ENCODE measurements around the gene VAPA.

VAPA gene

DNA sequence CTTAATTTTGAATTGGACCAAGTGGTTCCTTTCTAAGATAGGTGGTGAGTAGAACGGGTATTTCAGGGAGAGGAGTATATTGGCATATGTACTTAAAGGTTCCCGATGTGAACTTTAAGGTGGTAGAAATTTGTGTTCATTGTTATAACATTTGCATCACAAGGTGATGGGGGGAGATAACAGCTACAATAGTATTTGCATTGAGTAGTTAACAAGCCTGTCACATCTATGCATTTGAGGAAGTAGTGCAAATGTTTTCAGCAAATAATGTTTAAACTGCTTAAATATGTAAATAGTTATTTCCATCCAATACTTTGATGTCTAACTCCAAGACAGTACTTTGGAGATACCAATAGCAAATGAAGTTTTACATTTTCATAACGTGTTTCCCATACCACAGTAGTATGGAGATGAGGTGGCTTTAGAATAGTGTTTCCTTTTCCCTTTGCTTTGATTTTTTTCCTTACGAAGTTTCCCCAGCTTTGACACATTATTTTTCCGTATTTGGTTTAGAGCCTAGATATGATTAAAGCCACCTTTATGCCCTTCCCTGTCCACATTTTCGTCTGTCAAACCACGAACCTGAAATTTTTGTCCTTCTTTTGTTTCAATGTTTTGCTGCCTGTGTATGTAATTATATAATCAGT lies 46.6 kb downstream of the VAPA start:
- ATAC-seq: no peak
- Mint-ChIP-seq H3K27ac (no peak overlapping the region), H3K36me3 (no peaks in the 10 kb centered on the region), H3K9me3 (no peaks in the 10 kb centered on the region), H3K4me1 (peaks cover 23% of the 10 kb centered on the region), H3K4me3 (no peak overlapping the region), H3K27me3 (no peaks in the 10 kb centered on the region)

DNA sequence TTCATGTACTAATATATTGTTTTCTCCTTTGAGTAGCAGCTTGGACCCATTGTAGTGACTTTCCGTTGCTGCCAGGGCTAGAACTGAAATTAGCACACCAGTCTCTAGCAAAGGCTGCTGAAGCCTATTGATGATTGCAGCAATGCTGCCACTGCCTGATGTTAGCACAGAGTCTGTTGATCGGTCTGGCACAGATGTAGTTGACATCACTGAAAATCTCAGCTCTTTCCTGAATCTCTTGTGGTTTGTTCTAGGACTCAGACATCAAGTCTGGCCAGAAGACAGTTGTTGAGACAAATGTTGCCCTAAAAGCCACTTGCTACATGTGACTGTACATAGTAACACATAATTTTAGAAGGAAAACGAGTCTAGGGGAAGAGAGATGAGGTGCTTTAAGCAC lies 47.2 kb downstream of the VAPA start:
- no peak overlapping the region for H3K27ac Mint-ChIP-seq
- H3K36me3 Mint-ChIP-seq: no peaks in the 10 kb centered on the region
- no peak overlapping the region for H3K4me3 Mint-ChIP-seq
- no peaks in the 10 kb centered on the region for H3K27me3 Mint-ChIP-seq
- peak; percentile 31 for ATAC-seq
- no peaks in the 10 kb centered on the region for H3K9me3 Mint-ChIP-seq
- peaks cover 28% of the 10 kb centered on the region for H3K4me1 Mint-ChIP-seq

DNA sequence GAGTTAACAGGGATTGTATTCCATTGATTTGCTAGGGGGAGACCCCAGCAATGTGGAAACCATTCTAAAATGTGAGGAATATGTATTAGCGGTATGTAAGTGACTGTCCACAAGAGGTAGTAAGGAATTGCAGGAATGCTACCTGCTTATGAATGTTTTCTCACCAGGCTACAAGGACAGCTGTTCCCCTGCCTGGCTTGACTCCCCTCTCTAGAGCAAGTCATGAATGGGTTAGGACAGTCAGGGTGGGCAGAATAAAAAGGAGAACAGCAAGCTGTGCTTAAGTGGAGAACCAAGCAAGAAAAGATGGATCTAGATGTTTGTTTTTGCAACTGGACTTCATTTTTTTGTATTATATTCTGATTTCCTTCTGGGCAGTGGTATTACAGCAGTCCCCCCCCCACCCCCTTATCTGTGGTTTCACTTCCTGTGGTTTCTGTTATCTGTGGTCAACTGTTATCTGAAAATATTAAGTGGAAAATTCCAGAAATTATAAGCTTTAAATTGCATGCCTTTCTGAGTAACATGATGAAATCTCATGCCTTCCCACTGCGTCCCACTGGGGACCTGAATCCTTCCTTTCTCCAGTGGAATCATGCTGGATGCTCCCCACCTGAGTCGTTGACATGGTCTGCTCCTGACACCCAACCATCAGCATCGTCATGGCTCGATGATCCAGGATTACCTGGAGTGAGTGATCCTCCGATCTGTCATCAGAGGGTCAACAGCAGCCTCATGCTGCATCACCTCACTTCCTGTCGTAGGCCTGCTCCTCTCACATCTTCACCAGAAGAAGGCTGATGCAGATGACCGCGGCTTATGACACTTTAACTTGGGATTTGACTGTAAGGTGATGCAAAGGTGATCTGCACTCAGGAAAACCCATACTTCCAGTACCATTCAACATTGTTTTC lies 52.2 kb downstream of the VAPA start:
- ATAC-seq: no peak
- Mint-ChIP-seq H3K27me3 (peaks cover 35% of the 10 kb centered on the region), H3K4me3 (no peak overlapping the region), H3K36me3 (no peaks in the 10 kb centered on the region), H3K9me3 (no peaks in the 10 kb centered on the region), H3K27ac (no peak overlapping the region), H3K4me1 (peaks cover 36% of the 10 kb centered on the region)

DNA sequence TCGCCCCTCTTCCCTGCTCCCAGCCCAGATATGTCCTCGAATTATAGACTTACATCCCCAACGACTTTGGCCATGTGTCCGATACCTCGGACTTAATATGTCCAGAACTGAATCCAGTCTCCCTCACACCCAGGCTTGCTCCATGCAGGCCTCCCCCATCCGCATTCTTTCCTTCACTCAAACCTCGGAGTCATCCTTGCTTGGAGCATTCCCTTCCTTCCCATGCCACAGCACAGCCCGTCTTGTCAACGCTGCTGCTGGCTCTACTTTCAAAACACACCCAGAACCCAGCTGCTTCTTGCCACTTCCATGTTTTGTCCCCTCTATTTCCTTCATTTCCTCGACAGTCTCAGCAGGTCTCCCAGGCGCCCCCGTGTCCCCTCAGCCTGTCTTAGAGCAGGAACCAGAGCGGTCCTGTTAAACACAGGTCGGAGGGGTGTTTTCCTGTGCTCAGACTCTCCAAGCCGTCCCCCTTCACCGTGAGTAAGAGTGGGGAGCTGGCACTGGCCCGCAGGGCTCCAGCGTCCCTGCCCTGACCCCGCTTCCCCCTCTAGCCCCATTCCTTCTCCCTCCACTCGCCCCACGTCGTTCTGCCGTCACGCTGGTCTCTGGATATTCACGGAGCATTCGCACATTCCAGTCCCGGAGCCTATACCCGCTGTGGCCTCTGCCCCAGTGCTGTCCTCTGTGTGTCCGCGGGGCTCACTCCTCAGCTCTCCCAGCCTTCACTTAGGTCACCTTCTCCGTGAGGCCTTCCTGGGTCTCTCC lies 54.4 kb downstream of the VAPA start:
- H3K36me3 Mint-ChIP-seq: no peaks in the 10 kb centered on the region
- H3K27ac Mint-ChIP-seq: no peak overlapping the region
- no peak overlapping the region for H3K4me3 Mint-ChIP-seq
- H3K4me1 Mint-ChIP-seq: peaks cover 33% of the 10 kb centered on the region
- no peak for ATAC-seq
- H3K9me3 Mint-ChIP-seq: no peaks in the 10 kb centered on the region
- H3K27me3 Mint-ChIP-seq: peaks cover 35% of the 10 kb centered on the region

DNA sequence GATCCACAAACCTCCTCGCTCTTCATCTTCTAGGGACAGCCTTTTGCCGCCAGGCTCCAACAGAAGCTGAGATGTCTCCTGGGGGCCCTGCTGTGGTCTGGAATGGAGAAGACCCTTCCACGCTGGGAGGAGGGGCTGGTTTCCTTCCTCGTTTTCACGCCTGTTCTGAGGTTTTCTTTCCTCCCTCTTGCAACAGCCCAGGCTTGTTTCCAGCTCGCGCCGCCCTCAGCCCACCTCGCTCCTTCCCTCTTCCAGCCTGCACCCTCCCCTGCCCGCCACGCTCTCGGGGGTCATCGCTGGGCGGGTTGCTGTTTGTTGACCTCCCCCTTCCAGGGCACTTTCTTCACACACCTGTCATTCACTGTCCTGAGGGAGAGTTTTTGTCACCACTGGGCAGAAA lies 55.4 kb downstream of the VAPA start:
- Mint-ChIP-seq H3K27ac (no peak overlapping the region), H3K4me1 (peaks cover 33% of the 10 kb centered on the region), H3K4me3 (no peak overlapping the region), H3K36me3 (no peaks in the 10 kb centered on the region), H3K9me3 (no peaks in the 10 kb centered on the region), H3K27me3 (peaks cover 35% of the 10 kb centered on the region)
- ATAC-seq: no peak

DNA sequence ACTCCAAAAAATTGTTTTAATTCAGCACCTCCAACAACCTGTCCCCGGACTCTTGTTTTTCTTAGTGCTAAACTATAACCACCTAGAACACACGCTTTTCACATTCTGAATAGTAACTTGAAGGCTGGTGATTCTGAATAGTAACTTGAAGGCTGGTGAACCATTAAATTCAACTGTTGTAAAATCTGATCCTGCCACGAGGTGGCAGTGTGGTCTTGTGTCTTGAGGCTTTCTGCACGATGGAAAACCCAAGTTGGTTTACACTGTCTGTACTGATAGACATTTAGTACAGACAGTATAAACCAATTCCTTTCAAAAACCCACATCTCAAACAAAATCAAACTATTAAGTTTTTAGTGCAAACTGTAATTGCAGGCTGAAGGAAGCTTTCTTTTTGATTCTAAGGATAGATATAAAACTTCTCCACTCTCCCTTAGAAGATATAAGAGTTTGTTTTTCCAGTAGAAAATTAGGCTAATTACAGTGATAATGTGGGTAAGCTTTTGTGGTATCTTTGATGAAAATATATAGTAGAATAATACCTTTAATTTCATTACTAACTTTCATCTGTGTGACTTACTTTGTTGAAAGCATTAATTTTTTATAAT lies 57.6 kb downstream of the VAPA start:
- ATAC-seq: peak; percentile 55
- H3K9me3 Mint-ChIP-seq: peaks cover 6% of the 10 kb centered on the region
- H3K27ac Mint-ChIP-seq: no peak overlapping the region
- no peak overlapping the region for H3K4me3 Mint-ChIP-seq
- H3K36me3 Mint-ChIP-seq: peaks cover 6% of the 10 kb centered on the region
- H3K4me1 Mint-ChIP-seq: peaks cover 24% of the 10 kb centered on the region
- H3K27me3 Mint-ChIP-seq: peaks cover 35% of the 10 kb centered on the region

DNA sequence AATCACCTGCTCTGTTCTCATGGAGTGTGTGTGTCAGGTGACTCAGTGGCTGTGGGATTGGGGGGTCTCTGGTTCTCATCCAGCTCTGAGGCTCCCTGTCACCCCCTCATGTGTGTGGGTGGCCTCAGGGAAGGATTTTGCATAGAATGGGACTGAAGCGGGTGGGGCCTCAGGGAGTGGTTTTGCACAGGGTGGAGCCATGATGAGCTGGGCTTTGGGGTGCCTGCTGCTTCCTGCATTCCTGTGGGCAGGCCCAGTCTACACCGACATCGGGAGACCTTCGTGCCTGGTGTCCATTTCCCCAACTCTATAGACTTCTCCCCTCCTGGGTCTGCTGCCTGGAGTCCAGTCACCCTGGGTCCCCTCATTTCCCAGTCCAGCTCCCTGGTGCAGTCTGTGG lies 59.7 kb downstream of the VAPA start:
- Mint-ChIP-seq H3K27ac (no peak overlapping the region), H3K9me3 (peaks cover 8% of the 10 kb centered on the region), H3K36me3 (peaks cover 6% of the 10 kb centered on the region), H3K4me3 (no peak overlapping the region), H3K4me1 (peaks cover 14% of the 10 kb centered on the region), H3K27me3 (peaks cover 22% of the 10 kb centered on the region)
- ATAC-seq: no peak

DNA sequence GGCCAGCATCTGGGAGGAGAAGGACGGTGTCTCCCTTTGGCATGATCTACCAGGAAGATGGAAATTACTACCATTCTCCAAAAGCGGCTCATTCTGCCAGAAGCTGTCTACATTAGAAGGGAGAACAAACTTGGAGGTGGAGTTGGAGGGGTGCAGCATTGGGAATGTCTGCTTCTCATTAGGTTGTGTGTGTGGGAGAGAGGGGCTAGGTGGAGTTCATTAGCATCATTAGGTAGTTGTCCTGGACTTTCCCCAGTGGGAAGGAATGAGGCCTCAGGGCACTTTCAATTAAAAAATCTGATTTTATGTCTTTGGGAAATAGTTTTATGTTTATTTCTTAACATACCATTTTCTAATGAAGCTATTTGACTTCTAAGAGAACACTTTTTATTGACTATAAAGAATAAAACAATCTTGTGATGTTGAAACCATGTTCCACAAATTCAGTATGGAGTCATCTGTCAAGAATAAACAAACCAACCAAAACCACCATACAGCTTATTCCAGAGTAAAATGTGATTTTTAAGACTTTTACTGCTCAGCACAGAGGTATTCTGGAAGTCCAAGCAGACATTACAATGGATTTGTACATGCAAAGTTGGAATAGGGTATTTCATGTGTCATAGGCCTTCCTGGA lies 60.6 kb downstream of the VAPA start:
- peaks cover 6% of the 10 kb centered on the region for H3K36me3 Mint-ChIP-seq
- H3K27ac Mint-ChIP-seq: no peak overlapping the region
- H3K4me3 Mint-ChIP-seq: no peak overlapping the region
- peaks cover 8% of the 10 kb centered on the region for H3K9me3 Mint-ChIP-seq
- peaks cover 5% of the 10 kb centered on the region for H3K4me1 Mint-ChIP-seq
- H3K27me3 Mint-ChIP-seq: peaks cover 13% of the 10 kb centered on the region
- ATAC-seq: no peak

DNA sequence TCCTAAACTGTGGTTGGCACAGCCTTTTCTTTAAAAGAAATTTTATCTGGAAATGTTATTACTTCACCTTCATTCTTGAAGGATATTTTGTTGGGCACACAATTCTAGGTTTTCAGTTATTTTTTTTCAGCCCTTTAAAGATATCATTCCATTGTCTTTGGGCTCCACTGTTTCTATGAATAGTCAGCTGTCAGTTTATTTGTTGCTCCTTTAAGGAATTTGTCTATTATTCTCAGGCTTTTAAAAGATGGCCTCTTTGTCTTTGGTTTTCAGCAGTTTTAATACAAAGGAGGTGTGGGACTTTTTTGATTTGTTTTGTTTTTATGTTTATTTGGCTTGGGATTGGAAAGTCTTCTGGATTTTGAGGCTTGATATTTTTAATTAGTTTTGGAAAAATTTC lies 61.8 kb downstream of the VAPA start:
- H3K4me1 Mint-ChIP-seq: no peaks in the 10 kb centered on the region
- ATAC-seq: no peak
- peaks cover 8% of the 10 kb centered on the region for H3K9me3 Mint-ChIP-seq
- no peak overlapping the region for H3K27ac Mint-ChIP-seq
- peaks cover under 1% of the 10 kb centered on the region for H3K27me3 Mint-ChIP-seq
- peaks cover 6% of the 10 kb centered on the region for H3K36me3 Mint-ChIP-seq
- H3K4me3 Mint-ChIP-seq: no peak overlapping the region

DNA sequence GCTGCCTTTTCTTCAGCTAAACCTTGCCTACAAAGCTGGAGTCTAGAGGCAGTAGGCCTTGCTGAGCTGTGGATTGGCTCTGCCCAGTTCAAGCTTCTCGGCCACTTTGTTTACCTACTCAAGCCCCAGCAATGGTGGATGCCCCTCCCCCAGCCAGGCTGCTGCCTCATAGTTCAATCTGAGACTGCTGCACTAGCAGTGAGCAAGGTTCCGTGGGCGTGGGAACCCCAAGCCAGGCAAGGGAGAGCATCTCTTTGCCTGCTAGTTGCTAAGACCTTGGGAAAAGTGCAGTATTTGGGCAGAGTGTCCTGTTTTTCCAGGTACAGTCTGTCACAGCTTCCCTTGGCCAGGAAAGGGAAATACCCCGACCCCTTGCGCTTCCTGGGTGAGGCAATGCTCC lies 68.9 kb downstream of the VAPA start:
- Mint-ChIP-seq H3K27me3 (peaks cover 8% of the 10 kb centered on the region), H3K9me3 (no peaks in the 10 kb centered on the region), H3K27ac (no peak overlapping the region), H3K4me3 (no peak overlapping the region), H3K36me3 (no peaks in the 10 kb centered on the region), H3K4me1 (no peaks in the 10 kb centered on the region)
- ATAC-seq: no peak

DNA sequence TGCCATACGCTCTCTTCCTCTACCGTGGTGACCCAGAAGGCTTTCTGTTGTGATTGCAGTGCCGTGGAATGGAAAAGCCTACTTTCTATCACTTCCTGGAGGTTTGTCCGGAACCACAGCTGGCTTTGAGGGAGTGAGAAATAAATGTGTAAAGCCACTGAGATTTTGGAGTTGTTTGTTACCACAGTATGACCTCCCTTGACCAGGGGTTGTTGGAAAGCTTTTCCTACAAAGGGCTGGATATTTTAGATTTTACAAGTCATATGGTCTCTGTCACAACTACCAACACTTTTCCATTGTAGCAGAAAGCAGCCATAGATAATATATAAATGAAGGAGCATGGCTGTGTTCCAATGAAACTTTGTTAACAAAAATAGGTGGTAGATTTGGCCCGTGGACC lies 70.3 kb downstream of the VAPA start:
- Mint-ChIP-seq H3K9me3 (no peaks in the 10 kb centered on the region), H3K36me3 (no peaks in the 10 kb centered on the region), H3K27me3 (peaks cover 8% of the 10 kb centered on the region), H3K27ac (no peak overlapping the region), H3K4me1 (no peaks in the 10 kb centered on the region), H3K4me3 (no peak overlapping the region)
- ATAC-seq: no peak

DNA sequence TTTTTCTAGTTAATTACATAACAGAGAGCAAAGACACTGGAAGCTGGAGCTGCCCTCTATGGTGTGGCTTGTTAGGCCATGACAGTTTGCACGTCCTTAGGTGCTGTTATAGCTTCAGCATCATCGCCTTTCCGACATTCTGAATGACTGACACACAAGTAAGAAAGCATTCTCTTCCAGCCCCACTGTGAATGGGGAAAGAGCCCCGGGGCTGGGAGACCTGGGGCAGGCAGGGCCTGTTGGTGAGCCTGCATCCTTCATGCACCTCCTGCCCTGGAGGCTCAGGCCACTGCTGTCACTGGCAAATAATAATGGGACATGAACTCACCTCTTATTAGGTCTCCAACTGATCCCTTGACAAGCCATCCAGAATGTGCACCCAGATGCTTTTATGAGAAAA lies 71.8 kb downstream of the VAPA start:
- ATAC-seq: no peak
- H3K27me3 Mint-ChIP-seq: peaks cover 14% of the 10 kb centered on the region
- no peak overlapping the region for H3K27ac Mint-ChIP-seq
- H3K9me3 Mint-ChIP-seq: no peaks in the 10 kb centered on the region
- no peak overlapping the region for H3K4me3 Mint-ChIP-seq
- no peaks in the 10 kb centered on the region for H3K36me3 Mint-ChIP-seq
- H3K4me1 Mint-ChIP-seq: no peaks in the 10 kb centered on the region

DNA sequence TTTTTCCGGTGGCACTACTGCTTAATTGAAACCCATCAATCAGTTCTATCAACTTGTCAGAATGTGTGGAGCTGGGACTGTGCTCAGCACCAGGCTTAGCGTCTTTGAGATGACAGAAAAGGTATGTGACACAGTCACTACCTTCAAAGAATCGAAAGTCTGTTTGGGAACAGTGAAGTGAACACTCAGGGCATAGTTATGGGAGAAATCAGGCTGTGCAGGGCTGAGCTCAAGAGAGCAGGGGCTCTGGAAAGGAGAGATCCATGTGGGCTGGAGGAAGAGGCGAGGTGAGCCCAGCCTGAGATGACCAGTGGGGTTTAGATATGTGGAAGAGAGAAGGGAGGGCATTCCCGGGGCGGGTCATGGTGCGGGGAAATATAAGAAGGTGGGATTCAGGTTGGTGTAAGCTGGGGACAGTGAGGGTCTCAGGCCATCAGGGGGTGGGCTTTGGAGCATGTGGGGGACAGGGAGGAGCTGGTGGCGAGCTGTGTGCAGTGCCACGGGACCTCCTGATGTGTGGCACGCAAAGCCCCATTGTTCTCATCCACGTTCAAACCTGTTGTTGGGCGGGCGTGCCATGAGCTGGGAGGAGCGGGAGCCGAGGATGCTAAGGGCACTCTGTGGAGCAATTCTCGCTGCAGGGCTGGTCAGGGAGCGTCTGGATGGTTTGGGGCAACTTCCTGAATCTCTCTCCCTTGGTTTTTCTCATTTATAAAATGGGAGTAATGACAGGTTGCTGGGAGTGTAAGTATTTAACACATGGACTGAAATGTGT lies 72.5 kb downstream of the VAPA start:
- Mint-ChIP-seq H3K9me3 (no peaks in the 10 kb centered on the region), H3K4me3 (no peak overlapping the region), H3K27ac (no peak overlapping the region), H3K36me3 (no peaks in the 10 kb centered on the region), H3K4me1 (no peaks in the 10 kb centered on the region), H3K27me3 (peaks cover 21% of the 10 kb centered on the region)
- ATAC-seq: no peak

DNA sequence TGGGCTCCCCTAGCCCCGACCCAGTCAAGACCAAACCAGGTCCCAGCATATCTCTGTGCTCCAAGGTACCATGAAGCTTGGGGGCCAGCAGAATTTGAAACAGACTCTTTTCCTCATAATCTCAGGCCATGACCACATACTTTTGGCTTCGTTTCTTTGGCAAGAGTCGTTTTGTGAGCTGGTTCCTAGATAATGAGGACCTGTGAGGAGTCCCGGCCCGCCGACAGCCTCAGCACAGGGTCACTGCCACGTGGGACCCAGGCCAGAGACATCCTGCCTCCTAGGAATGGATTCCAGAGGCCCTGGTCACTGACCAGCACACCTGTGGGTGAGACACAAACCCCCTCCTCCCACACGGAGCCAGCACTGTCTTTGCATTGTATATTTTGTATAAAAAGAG lies 73.5 kb downstream of the VAPA start:
- Mint-ChIP-seq H3K36me3 (no peaks in the 10 kb centered on the region), H3K4me3 (no peak overlapping the region), H3K4me1 (no peaks in the 10 kb centered on the region), H3K27ac (no peak overlapping the region), H3K27me3 (peaks cover 31% of the 10 kb centered on the region), H3K9me3 (no peaks in the 10 kb centered on the region)
- no peak for ATAC-seq

All from stimulated activated memory B cell treated with anti-CD40 and anti-IgM and Interleukin-4, amounts not matched to agents 10 μg/mL and 1 μg/mL and 100 μg/mL, for 72 hours (primary cell).